GM18868 (cell line): Measurements from ENCODE around the gene KCNT1.

Experiments
- ATAC-seq: cut with Tn5 transposase; IDR thresholded peaks from one replicate; pipeline ENCODE4 v1.9.1; 2021; ENCODE audit warnings: mild to moderate bottlenecking, moderate library complexity; ENCODE audit not compliant: unreplicated experiment

The KCNT1 gene

GRCh38 chr9:135762921-135763320 is 60.9 kb downstream of the KCNT1 start:
- ATAC-seq, result no peak

GRCh38 chr9:135763716-135764446 is 61.9 kb downstream of the KCNT1 start:
- ATAC-seq, result no peak

GRCh38 chr9:135764731-135765130 is 62.7 kb downstream of the KCNT1 start:
- no peak for ATAC-seq

- ATAC-seq, result no peak
Measured at GRCh38 chr9:135765416-135765815, 63.4 kb downstream of the KCNT1 start.

GRCh38 chr9:135766251-135766650 is 64.3 kb downstream of the KCNT1 start:
- ATAC-seq, result no peak

- ATAC-seq, result no peak
Measured at GRCh38 chr9:135766707-135767106, 64.7 kb downstream of the KCNT1 start.

GRCh38 chr9:135768516-135769218 is 66.7 kb downstream of the KCNT1 start:
- ATAC-seq, result no peak

- ATAC-seq, result no peak
Measured at GRCh38 chr9:135769489-135770202, 67.7 kb downstream of the KCNT1 start.

GRCh38 chr9:135770203-135770535 is 68.2 kb downstream of the KCNT1 start:
- ATAC-seq, result no peak

- no peak for ATAC-seq
Measured at GRCh38 chr9:135770771-135771170, 68.8 kb downstream of the KCNT1 start.

- no peak for ATAC-seq
Measured at GRCh38 chr9:135771401-135772051, 69.5 kb downstream of the KCNT1 start.

GRCh38 chr9:135772056-135772646 is 70.2 kb downstream of the KCNT1 start:
- ATAC-seq, result no peak

- no peak for ATAC-seq
Measured at GRCh38 chr9:135772702-135773493, 70.9 kb downstream of the KCNT1 start.

GRCh38 chr9:135773530-135774238 is 71.7 kb downstream of the KCNT1 start:
- ATAC-seq, result no peak

- ATAC-seq, result no peak
Measured at GRCh38 chr9:135774239-135774747, 72.3 kb downstream of the KCNT1 start.

- no peak for ATAC-seq
Measured at GRCh38 chr9:135774794-135775525, 73.0 kb downstream of the KCNT1 start.

- no peak for ATAC-seq
Measured at GRCh38 chr9:135775911-135776310, 73.9 kb downstream of the KCNT1 start.

GRCh38 chr9:135776893-135777622 is 75.1 kb downstream of the KCNT1 start:
- no peak for ATAC-seq
